ENCODE measurements around the gene CAPN13.

The CAPN13 gene

DNA sequence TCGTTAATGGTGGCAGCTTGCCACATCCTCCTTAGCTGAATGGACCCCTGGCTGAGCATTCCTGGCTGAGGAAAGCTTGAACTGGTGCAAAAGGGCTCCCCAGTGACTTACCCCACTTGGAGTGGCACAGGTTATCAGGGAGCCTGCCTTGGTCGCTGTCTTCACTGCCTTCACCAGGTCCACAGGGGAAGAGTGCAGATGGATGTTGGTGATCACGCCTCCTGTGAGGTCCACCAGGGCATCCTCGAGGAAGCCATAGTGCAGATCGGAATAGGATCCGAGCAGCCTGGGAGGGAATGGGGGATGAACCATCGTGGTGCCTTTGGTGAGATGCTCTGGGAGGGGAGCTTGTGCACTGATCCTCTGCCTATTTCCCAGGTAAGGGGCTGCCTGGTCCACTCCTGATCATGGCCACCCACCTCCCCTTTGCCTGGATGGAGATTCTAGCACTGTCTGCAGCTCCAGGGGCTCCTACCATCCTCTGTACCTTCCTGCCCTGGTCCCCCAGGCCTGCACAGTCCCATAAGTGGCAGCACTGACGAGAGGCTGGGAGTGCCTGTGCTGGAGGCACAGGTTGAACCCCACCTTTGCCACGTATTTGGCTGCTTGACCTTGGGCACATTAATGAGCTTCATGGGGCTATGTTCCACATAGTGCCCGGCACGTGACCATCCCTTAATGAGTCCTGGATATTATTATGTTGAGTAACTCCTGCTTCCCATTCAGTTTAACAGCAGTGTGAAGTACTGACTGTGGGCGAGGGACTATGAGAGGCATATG, 43.0 kb downstream of the CAPN13 start:
- in situ Hi-C loops (cut with MboI; ENCODE audit: low sequenced_read_pairs): no loop called here

DNA sequence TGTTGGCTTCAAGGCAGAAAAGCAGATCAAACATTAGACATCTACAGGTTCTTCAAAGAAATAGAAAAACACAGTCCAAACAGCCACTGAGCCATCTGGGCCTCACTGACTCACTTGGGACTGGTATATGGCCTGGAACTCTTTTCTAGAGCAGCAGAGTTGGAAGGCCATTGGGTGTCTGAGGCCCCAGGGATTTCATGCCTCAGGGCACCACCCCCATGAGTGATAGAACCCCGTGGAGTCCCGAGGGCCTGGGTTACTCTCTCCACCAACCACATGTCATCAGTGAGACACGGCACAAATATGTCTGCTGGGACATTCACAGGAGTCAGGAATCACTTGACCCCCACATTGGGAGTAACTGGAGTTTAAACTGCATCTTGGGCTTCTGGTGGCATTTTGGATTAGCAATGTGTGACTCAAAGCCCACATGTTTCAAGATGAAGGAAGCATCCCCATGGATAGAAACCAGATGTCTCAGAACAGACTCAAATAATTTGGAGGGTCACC, 44.0 kb downstream of the CAPN13 start:
- in situ Hi-C loops (cut with MboI; ENCODE audit: low sequenced_read_pairs): no loop called here

DNA sequence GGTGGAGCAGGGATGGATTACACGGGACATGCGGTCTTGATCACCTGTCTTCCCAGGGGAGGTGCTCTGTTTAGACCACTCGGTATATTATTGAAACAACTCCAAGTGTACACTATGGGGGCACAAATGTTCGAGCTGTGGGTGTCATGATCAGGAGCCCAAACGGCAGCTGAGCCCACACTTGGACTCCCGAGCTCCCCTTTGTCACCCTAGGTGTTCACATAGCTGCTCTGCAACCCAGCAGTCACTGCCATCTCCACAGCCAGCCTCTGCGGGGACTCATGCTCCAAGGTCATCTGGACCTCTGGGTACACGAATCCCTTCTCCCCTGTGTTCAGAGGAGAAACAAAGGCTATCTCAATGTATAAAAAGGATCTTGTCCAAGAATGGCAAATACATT, 46.0 kb downstream of the CAPN13 start:
- in situ Hi-C loops (cut with MboI; ENCODE audit: low sequenced_read_pairs): no loop called here

DNA sequence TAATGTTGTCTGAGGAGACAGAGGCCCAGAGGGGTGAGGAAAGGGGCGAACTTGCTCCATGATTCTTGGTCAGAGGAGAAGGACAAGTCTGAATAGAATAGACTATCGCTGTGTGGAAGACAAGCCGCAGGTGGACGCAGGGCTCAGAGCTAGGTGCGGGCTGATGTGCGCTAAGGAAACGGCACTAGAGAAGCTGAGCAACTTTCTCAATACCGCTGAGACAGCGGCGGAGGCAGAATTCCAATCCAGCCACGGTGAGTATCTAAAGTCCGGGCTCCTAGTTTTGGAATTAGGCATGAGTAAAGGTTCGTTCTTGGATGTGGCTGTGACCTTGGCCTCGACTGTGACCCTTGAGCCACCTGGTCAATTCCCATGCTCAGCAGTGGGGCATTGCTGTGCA, 47.8 kb downstream of the CAPN13 start:
- in situ Hi-C loops (cut with MboI; ENCODE audit: low sequenced_read_pairs): no loop called here

DNA sequence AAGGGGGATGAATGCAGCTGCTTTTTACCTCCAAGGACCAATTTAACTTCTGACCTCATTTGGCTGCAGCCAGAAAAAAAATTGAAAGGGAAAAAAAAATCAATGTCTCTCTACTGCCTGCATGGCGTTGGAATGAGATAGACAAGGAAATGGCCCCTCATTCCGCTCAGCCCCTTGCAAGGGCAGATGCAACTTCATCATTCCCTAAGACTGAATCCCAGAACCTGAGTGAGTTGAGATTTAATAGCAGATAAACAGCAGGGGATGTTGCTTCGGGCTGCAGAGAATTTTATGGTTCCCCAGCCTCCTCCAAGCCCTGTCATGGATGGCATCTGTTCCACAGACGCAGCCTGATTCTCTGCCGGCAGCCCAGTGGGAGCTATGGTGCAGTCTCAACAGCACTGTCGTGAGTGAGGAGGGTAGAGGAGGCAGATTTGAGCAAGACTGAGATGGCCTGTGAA, 49.0 kb downstream of the CAPN13 start:
- in situ Hi-C loops (cut with MboI; ENCODE audit: low sequenced_read_pairs): no loop called here

DNA sequence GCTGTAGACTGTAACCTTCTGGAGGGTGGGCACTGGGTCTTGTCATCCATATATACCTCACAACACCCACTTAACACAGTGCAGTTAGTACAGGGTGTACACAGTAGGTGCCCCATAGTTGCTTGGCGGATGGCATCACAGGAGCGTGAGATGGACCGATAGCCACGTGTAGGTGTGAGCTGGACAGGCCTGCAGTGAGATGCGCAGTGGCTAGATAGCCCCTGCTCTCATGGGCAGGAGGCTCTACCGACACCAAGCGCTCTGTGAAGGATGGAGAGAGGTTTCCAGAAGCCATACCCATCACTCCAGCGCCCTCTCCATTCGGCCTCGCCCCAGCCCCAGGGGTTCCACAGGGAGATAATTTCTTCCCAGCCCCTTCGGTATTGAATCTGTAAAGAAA, 49.5 kb downstream of the CAPN13 start:
- in situ Hi-C loops (cut with MboI; ENCODE audit: low sequenced_read_pairs): no loop called here

DNA sequence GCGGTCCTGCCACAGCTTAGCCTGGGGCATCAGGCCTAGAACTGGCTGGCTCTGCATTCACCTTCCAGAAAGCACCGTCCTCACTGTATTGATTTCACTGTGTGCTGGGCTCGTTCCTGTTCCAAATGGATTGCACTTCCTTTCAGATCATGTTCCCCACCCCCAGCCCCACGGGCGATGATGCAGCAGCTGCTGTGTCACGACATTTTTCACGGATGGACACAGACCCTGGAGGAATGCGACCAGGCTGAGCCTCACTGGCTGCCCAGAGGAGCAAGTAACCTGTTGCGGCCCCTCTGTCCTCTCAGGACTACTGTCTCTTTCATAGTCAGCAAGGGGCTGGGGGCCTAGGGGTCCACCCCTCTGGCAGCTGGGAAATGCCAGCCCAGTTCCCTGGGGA, 50.3 kb downstream of the CAPN13 start:
- in situ Hi-C loops (cut with MboI; ENCODE audit: low sequenced_read_pairs): no loop called here

DNA sequence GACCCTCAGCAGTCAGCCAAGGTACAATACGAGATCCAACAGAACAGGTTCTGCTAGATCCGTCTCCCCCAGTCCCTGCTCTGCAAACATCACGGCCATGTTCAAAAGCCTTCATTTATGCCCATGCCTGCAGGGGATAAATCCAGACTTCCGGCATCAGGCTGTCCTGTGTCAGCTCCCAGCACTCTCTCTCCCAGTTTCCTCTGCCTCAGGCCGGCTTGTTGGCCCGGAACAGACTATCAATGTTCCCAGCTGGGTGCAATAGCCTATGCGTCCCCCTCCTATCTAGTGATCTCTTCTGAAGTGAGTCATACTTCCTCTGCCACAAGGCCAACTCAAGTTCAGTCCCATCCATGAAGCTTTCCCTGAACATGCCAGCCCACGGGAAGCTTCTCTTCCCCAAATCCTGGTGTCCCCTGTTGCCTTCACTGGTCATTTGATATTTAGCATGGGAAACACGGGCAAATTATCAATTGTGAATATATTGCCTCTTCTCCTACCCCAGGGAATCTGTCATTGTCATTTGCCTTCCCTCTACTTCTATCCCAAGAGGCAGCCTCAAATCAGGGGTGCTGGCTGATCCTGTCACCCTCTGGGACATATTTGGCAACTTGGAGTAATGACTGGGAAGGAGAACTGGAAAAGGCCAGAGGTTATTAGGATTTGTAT, 51.1 kb downstream of the CAPN13 start:
- in situ Hi-C loops (cut with MboI; ENCODE audit: low sequenced_read_pairs): no loop called here

DNA sequence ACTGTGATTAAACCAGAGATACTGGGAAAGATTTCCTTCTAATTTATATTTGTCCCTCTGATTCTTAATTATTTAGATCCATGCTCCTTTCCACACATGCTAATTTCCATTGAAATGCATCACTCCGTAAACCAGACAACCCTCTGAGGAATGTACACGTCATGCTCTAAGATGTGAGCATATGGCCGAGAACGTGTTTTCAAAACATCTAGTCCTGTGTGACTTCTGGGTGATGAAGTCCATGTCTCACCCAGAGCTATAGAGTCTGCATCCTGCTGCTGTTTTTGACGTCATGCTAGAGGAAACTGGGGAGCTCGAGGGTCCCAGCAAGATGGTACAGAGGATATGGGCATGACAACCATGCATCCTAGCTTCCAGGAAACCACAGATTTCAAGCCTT, 53.6 kb downstream of the CAPN13 start:
- in situ Hi-C loops (cut with MboI; ENCODE audit: low sequenced_read_pairs): no loop called here

DNA sequence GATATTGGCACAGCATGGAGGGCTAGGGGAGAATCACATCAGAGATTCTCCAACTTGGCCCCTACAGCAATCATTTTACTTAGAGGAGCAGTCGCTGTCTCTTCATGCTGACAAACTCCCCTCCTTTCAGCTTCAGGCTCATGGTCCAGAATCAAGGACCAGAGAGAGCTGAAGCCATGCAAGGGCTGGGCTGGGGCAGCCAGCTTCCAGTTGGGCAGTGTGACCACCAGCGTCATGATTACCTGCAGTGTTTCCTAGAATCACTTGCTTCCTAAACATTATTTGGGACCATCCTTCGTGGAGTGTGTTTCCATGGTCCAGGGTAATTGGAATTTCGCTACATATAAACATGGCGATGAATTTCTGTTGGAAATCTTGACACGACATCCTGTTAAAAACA, 54.4 kb downstream of the CAPN13 start:
- in situ Hi-C loops (cut with MboI; ENCODE audit: low sequenced_read_pairs): no loop called here

DNA sequence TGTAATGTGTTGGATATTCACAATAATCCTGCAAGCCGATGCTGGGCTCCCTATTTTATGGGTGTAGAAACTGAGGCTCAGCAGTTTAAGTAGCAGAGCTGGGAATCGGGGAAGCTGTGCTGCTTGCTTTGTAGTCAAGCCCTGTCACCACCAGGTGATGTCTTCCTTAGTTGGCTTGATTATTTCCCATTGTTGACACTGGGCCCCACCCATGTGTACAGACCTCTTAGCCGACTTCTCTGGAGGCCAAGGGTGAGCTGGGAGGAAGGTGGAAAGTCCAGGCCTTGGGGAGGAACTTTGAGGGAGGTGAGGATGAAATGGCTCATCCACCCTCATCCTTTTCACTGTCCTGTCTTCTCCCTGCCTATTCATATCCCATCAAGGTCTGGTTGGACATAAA, 60.0 kb downstream of the CAPN13 start:
- in situ Hi-C loops (cut with MboI; ENCODE audit: low sequenced_read_pairs): loop anchor here (25.0 kb wide), 1 partner anchor 415 kb away; no protein-coding TSS in a partner anchor

DNA sequence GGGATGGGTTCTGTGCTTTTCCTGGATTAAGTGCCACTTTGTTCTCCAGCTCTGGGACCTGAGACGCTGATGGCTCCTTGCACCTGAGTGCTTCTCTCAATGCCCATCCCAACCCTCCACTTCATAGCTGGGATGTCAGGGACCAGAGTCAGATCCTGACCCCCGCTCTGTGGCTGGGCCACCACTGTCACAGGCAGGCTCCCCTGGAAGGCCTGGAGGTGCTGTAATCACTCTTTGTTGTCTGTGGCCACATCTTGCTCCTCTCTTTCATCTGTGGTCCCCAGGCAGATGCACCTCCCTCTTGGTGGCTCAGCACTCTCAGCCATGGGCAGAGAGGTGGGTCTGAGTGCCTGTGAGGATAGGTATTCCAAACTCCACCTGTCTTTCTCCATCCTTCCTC, 62.4 kb downstream of the CAPN13 start:
- in situ Hi-C loops (cut with MboI; ENCODE audit: low sequenced_read_pairs): loop anchor here (25.0 kb wide), 1 partner anchor 417 kb away; no protein-coding TSS in a partner anchor

DNA sequence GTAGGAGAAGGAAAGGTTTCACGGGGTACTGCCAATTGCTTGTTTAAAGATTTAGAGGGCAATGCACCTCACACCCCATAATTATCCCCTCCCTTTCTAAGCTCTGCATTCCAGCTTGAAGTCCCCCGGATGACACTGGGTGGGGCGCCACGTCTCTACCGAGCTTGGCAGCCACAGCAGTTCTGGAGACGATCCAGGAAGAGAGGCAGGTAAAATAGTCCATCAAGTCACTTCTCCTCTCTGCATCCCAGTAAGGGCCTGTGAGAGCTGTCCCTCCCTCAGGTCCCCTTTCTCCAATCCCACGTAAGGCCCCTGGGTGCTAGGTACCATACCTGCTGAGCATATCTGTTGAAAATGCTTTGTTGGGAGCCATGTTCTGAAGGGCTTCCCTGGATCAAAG, 65.7 kb downstream of the CAPN13 start:
- in situ Hi-C loops (cut with MboI; ENCODE audit: low sequenced_read_pairs): loop anchor here (25.0 kb wide), 1 partner anchor 421 kb away; no protein-coding TSS in a partner anchor

DNA sequence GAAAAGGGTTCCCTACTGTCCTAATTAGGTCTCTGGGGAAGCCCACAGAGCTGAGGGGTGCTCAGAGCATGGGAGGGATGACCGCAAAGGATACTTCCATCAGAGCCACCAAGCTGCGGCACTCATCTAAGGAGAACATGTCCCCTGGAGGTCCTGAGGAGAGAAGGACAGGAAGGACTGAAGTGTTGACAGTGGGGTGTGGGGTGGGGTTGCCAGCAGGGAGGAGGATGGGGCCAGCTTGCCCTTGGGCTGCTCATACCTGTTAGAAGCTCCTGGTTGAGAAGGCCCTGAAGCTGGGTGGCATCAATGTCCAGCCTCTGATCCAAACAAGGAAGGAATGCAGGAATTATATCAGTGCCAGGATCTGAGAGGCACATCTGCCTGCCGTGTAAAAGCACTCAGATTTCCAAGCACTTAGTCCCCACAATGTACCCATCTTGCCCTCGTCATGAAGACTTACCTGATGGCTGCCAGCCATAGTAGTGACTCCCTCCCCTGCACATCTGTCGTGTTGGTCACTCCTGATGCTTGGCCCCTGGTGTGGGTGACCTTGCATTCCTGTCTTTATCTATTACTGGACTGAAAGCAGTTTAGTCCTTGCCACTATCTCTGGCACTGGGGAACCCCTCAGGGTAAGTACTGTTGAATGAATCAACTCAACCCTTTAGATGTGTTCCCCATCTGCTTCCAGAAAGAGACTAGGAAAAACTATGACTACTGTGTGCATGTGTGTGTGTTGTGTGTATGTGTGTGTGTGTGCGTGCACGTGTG, 68.9 kb downstream of the CAPN13 start:
- in situ Hi-C loops (cut with MboI; ENCODE audit: low sequenced_read_pairs): loop anchor here (25.0 kb wide), 1 partner anchor 424 kb away; no protein-coding TSS in a partner anchor

DNA sequence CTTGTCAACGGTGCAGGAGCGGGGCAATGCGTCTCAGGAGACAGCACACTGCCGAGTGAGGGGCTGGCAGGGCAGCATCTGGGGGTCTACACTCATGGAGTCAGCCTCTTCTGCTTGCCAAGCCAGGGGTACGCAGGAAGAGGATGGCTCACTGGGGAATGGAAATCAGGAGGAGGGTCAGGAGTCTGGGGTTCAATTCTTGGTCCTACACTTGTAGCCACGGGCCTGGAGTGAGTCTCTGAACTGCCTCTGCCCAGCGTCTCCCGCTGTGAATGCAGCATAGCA, 70.0 kb downstream of the CAPN13 start:
- in situ Hi-C loops (cut with MboI; ENCODE audit: low sequenced_read_pairs): loop anchor here (25.0 kb wide), 1 partner anchor 425 kb away; no protein-coding TSS in a partner anchor

DNA sequence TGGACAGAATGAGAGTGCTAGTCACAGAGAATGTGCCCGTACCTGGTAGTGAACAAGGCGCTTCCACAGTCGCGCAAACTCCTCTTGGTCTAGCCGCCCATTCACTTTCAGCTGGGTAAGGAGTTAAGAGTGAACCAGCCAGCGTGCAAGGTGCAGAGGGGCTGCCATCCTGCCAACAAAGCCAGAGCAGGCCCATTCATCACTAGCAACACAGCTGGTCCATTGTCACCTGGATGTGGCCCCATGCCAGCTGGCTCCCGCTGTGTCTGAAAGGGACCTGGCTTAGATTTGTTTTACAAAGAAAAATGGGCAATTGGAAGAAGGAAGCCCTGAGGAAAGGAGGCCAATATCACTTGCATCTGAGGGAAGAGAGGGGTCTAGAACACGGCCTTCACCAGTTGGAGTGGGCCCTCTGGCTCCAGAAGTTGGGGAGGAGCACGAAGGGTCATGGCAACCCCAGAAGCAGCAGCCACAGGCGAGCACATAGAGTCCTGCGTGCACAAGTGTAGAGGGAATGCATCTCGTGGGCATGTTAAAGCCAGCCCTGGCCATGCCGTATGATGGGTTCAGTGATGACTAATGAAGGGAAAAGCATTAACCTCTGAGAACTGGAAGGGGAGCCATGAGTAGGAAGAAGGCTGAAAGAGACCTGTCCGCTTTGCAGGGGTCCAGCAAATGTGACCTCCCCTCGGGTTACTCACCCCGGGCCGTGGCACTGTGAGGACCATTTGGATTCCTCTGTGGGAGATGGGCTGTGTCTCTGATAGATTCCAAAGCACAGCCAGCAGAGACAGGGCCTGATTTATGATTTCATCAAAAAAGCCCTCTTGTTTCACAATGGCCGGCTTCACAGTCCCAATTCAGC, 70.6 kb downstream of the CAPN13 start:
- in situ Hi-C loops (cut with MboI; ENCODE audit: low sequenced_read_pairs): loop anchor here (25.0 kb wide), 1 partner anchor 426 kb away; no protein-coding TSS in a partner anchor

DNA sequence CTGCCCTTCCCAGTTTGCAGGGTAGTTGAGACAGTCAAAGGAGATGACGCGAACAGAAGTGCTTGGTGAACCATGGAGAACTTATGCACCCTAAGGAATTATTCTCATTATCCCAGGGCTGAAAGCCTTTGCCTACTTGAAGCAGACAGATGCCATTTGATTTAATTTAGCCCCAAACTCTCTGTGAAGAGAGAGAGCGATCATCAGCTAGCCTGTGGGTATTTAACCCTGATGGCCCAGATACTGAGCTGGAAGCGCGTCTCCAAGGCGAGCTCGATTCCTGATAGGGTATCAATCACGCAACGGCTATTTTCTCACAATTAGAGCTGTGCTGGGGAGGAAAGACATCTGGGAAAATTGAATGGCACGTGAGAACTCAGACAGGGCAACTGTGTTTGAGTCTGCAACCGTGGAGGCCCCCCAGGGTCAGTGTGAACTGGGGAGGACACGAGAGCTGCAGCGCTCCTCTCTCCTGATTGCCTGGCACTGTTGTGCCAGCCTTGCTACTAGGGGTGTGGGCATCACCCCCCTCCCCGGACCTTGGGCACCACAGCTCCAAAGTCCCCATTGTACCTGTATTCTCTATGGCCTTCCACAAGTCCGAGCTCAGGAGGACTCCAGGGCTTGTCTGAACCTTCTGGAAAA, 73.2 kb downstream of the CAPN13 start:
- in situ Hi-C loops (cut with MboI; ENCODE audit: low sequenced_read_pairs): loop anchor here (25.0 kb wide), 1 partner anchor 428 kb away; no protein-coding TSS in a partner anchor

DNA sequence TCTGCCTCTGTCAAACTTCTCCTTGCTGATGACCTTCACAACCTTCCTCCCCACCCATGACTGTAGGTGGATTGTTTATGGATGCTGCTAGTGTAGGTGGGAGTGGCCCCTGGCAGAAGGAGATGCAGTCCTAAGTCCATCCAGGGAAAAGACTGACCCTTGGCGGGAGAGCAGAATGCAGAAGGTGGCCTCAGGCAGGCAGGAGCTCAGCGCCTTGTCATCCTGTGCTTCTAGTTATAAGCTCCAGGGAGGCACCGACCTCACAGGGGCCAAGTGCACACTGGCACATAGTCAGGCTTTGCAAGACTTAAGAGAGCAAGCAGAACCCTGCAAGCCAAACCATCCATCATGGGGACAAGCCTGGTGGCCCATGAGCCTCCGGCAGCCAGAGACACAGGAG, 74.4 kb downstream of the CAPN13 start:
- in situ Hi-C loops (cut with MboI; ENCODE audit: low sequenced_read_pairs): loop anchor here (25.0 kb wide), 1 partner anchor 429 kb away; no protein-coding TSS in a partner anchor

DNA sequence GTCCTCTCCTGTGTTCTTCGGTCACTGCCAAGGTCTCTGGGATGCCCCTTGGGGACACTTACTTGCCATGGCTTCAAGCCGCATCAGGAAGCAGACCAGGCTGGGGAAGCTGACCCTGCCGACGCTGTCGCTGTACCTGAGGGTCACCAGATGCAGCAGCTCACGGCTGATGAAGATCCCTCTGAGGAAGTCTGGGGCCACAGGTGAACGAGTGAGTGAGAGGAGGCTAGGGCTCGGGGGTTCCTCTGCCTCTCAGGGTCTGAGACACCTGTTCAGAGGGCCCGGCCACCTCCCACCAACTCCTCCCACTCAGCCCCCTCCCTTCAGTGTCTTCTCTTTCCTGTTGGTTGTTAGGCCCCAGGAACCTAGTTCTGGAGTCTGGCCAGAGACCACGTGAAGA, 74.9 kb downstream of the CAPN13 start:
- in situ Hi-C loops (cut with MboI; ENCODE audit: low sequenced_read_pairs): loop anchor here (25.0 kb wide), 1 partner anchor 430 kb away; no protein-coding TSS in a partner anchor

DNA sequence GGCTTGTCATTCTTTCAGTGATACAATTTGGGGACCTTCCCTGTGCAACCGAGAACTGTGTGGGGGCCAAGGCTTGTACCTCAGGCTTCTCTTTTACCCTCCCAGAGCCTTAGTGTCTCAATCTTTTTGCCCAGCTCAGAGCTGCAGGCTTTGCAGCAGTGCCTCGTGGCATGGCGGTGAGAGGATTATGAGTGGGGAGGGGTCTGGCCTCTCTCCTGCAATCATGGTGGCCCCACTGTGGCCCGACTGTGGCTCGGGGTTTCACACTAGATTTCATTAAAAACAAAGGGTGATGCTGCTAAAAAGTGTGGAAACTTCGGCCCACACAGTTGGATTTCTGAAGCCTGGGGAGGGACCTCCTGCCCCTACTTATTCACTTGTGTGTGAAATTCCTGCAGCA, 75.5 kb downstream of the CAPN13 start:
- in situ Hi-C loops (cut with MboI; ENCODE audit: low sequenced_read_pairs): loop anchor here (25.0 kb wide), 1 partner anchor 431 kb away; no protein-coding TSS in a partner anchor

Data from HL-60/S4 treated with phorbol 12-myristate 13-acetate at 8.2 ng/mL for 4 days and 3 days (cell line).